Testis (tissue), 2 donors: Measurements from ENCODE around the gene WNT16.

ENCODE experiments used
- CTCF ChIP-seq, 3 experiments: fragments of 450-650 bp in 2 of 3; fragments of 200-600 bp in 1 of 3; sonication (generic) in 1 of 3; IDR thresholded peaks; one replicate each; pipeline ENCODE4 v1.5.1; 2016 to 2019; ENCODE audit warnings: antibody characterized with exemption in 3 of 3, mild to moderate bottlenecking in 2 of 3, moderate library complexity in 1 of 3
- POLR2A ChIP-seq: fragments of 450-650 bp; IDR thresholded peaks from one replicate; pipeline ENCODE4 v1.6.1; 2017; ENCODE audit warnings: antibody characterized with exemption, mild to moderate bottlenecking, moderate library complexity

GRCh38 chr7:121355574-121355973 lies 26.8 kb downstream of the WNT16 start:
- TF ChIP-seq POLR2A (no peak), CTCF (IDR thresholded peaks at IDR 0.05) (no peak)
